HepG2 (cell line): Measurements from ENCODE around the gene C22orf39. TPM values are rescaled to one million over a fixed set of nuclear protein-coding genes. Genes with fewer than 3 reads are reported as not detected.

Source experiments
- ATAC-seq: fragments of 200-7000 bp; cut with Tn5 transposase; 3 replicates; pipeline ENCODE4 v1.9.1; 2020; ENCODE audit warnings: mild to moderate bottlenecking, moderate library complexity
- BruUV-seq: library from RNA; stranded (reverse); fragments of 400-500 nt; replicated peaks from 2 replicates; lab custom pipeline; 2021; lab: Mats Ljungman, UMichigan
- CTCF ChIA-PET: fragments of 300-600 bp; formaldehyde crosslinking; extraction: SDS; loops from one replicate; lab custom pipeline; 2021; ENCODE audit warnings: low total read pairs, inconsistent platforms, low intra/inter-chr PET ratio; lab: Yijun Ruan, JAX
- POLR2A ChIA-PET: fragments of 350-600 bp; sonication (Branson Sonifier 250); formaldehyde crosslinking; loops from one replicate; lab custom pipeline; 2020; ENCODE audit warnings: antibody characterized with exemption, inconsistent platforms; lab: Yijun Ruan, JAX
- DNase-seq: peaks from one replicate; pipeline ENCODE4 v3.0.0-alpha.2; 2015; ENCODE audit warnings: low spot score
- FAIRE-seq: peaks from 3 replicates; lab custom pipeline; 2011; peaks lifted over from hg19 to GRCh38; lab: Jason Lieb, UNC
- H2AFZ ChIP-seq: one replicate; pipeline ENCODE4 v1.6.1; 2011; ENCODE audit warnings: low read length, inconsistent platforms
- H3K27ac ChIP-seq: fragments of 300-600 bp; 3 replicates; pipeline ENCODE4 v1.8.0; 2011; ENCODE audit warnings: mixed run types, mild to moderate bottlenecking, mixed read lengths, low read length, inconsistent platforms; ENCODE audit not compliant: insufficient read depth; ENCODE audit errors: extremely low read length
- H3K27me3 ChIP-seq, 2 experiments: fragments of 200-600 bp in 1 of 2; 2 replicates in 1 of 2; 3 replicates in 1 of 2; pipeline versions ENCODE4 v1.6.0 to v1.8.0; 2011; ENCODE audit warnings: low read length in 2 of 2, mild to moderate bottlenecking in 2 of 2, moderate library complexity in 2 of 2, inconsistent platforms in 1 of 2; ENCODE audit not compliant: insufficient read depth in 2 of 2, control insufficient read depth in 1 of 2
- H3K36me3 ChIP-seq, 2 experiments: fragments of 200-600 bp in 1 of 2; replicated peaks in 1 of 2; 2 replicates in 1 of 2; 3 replicates in 1 of 2; pipeline versions ENCODE4 v1.5.1 to v1.8.0; 2011; ENCODE audit warnings: low read length in 2 of 2, inconsistent platforms in 1 of 2; ENCODE audit not compliant: insufficient read depth in 2 of 2, control insufficient read depth in 1 of 2
- H3K4me1 ChIP-seq: 2 replicates; pipeline ENCODE4 v1.5.1; 2012; ENCODE audit warnings: low read length, inconsistent platforms; ENCODE audit not compliant: insufficient read depth
- H3K4me2 ChIP-seq: 2 replicates; pipeline ENCODE4 v1.6.0; 2011; ENCODE audit warnings: low read depth, low read length, inconsistent platforms
- H3K4me3 ChIP-seq, 3 experiments: fragments of 200-600 bp in 1 of 3; sonication (generic), shearing (Covaris generic) in 1 of 3; replicated peaks in 1 of 3; 2 replicates each; pipeline ENCODE4 v1.5.1; 2011 to 2016; ENCODE audit warnings: low read length in 3 of 3, inconsistent platforms in 2 of 3, low read depth in 2 of 3, mild to moderate bottlenecking in 2 of 3, control low read depth in 1 of 3, mixed read lengths in 1 of 3; ENCODE audit not compliant: insufficient read depth in 1 of 3
- H3K79me2 ChIP-seq: one replicate; pipeline ENCODE4 v1.6.1; 2011; ENCODE audit warnings: low read length, inconsistent platforms; ENCODE audit not compliant: insufficient read depth
- H3K9ac ChIP-seq: 2 replicates; pipeline ENCODE4 v1.6.0; 2011; ENCODE audit warnings: mild to moderate bottlenecking, low read depth, low read length, inconsistent platforms; ENCODE audit not compliant: insufficient read depth
- H3K9me3 ChIP-seq: 2 replicates; pipeline ENCODE4 v1.5.1; 2012; ENCODE audit warnings: mild to moderate bottlenecking, low read length
- H4K20me1 ChIP-seq: 2 replicates; pipeline ENCODE4 v1.6.0; 2011; ENCODE audit warnings: inconsistent platforms, mild to moderate bottlenecking, low read length, moderate library complexity; ENCODE audit not compliant: insufficient read depth
- DNMT3B ChIP-seq: conservative IDR thresholded peaks from 2 replicates; pipeline ENCODE4 v1.6.1; 2016; ENCODE audit warnings: missing biosample characterization, control low read depth
- NFYC ChIP-seq: IDR thresholded peaks from 2 replicates; pipeline ENCODE4 v1.6.1; 2016; ENCODE audit warnings: missing genetic modification reagents, missing compliant biosample characterization
- RBM22 ChIP-seq: fragments of 200-400 bp; formaldehyde crosslinking; optimal IDR thresholded peaks from 2 replicates; pipeline ENCODE3; 2017; ENCODE audit warnings: mild to moderate bottlenecking, low read length, moderate library complexity
- TBX3 ChIP-seq: fragments of 450-650 bp; IDR thresholded peaks from 2 replicates; pipeline ENCODE4 v1.6.1; 2017; ENCODE audit warnings: antibody characterized with exemption, mild to moderate bottlenecking, inconsistent platforms, borderline replicate concordance
- ZNF629 ChIP-seq: sonication (generic); formaldehyde crosslinking; conservative IDR thresholded peaks from 2 replicates; pipeline ENCODE4 v1.5.0; 2020; ENCODE audit warnings: missing genetic modification reagents
- WGBS: methylation state at CpG from one replicate; pipeline ENCODE4 v1.1.6; 2017; ENCODE audit warnings: low lambda C conversion rate; 5-methylcytosine and 5-hydroxymethylcytosine counted together
- in situ Hi-C: cut with HindIII; loops from 2 replicates; pipeline ENCODE4 v1.10.0; 2017; ENCODE audit warnings: low pct_unique_long_range_greater_than_20kb; ENCODE audit not compliant: extremely low pct_ligation_motif_present
- intact Hi-C: fragments of 100-400 bp; cut with micrococcal nuclease; formaldehyde crosslinking; loops from one replicate; pipeline ENCODE4 v1.10.0; 2022; ENCODE audit not compliant: unreplicated experiment
- polyA plus RNA-seq, 8 experiments: library from polyadenylated mRNA; depleted of rRNA in 3 of 8; stranded (reverse) in 7 of 8; unstranded in 1 of 8; fragments of >200 nt; fragmentation: Illumina TruSeq in 4 of 8; extraction: Trizol in 4 of 8; gene quantifications; 2 replicates each; pipeline versions ENCODE4 v1.2.1 to v1.2.3, GENCODE V29; 2011 to 2016; ENCODE audit warnings: low read depth in 4 of 8, missing spikeins in 1 of 8, mixed read lengths in 1 of 8; ENCODE audit not compliant: insufficient read depth in 1 of 8
- total RNA-seq, 5 experiments: library from RNA; depleted of rRNA; stranded (reverse); fragments of >200 nt; fragmentation: Illumina TruSeq; extraction: Trizol; gene quantifications; 2 replicates each; pipeline ENCODE4 v1.2.3, GENCODE V29; 2016; ENCODE audit warnings: low read depth in 1 of 5
- TF ChIP-seq, protein P1 (sequence below): IDR thresholded peaks from 2 replicates; pipeline ENCODE4 v1.6.1; 2016; ENCODE audit warnings: mild to moderate bottlenecking, missing biosample characterization, missing genetic modification reagents

Gene C22orf39
- total and polyA plus RNA-seq, 2 of the 13 experiments (the other 11 are each of a cell fraction or from before 2014, with no cell fraction given): 23.4 to 26.4 TPM

DNA sequence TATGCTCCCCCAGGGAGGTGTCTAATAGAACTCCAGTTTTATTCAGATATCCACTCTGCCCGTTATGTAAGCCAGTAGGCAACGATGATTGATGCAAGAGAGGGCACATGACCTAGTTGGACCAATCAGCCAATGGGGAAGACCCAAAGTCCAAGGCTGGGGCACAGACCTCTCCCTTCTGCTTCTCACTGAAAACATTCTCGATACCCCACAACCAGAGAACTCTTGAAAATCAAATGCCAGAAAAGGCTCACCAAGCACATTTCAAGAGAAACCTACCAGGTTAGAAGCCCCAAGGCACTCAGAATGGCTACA, 23.4 kb downstream of the C22orf39 start (continued):
- TF ChIP-seq, protein P1, sequence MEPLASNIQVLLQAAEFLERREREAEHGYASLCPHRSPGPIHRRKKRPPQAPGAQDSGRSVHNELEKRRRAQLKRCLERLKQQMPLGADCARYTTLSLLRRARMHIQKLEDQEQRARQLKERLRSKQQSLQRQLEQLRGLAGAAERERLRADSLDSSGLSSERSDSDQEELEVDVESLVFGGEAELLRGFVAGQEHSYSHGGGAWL: no peak
- peak; percentile 68 for TF ChIP-seq NFYC (CRISPR knock-in tag)
- TF ChIP-seq, all 625 proteins: peak for 7

DNA sequence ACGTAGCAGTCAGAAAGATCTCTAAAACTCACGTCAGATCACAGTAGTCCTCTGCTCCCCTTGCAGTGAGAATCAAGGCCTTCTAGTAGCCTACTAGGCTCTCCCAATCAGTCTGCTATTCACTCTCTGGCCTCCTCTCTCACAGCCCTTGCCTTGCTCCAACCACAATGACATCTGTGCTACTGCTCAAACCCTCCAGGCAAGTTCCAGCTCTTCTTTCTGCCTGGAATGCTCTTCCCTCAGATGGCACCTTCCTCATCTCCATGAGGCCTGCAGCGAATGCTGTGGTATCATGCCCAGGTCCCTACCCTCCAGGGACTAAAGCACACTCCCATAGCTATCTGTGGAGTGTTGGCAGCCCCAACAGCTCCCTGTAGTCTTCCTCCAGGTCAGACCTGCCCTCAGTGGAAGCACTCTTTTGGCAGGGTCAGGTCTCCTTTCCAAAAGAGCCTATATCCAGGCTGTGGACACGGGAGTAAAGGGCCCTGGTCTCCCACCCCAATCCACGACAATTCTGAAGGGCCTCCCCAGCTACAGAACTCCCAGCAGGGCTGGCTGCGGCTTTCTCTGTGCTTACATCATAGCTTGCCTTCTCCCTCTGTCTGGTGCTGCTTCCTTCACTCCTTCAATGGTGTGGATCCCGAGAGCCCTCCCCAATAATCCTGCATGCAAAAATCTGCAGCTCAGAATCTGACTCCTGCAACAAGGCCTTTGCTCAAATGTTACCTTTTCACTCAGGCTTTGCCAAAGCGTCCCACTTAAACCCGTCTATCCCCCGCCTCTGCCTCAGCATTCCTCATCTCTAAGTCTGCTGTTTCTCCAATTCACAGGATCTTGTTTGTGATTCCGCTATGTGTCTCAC, 24.8 kb downstream of the C22orf39 start:
- ATAC-seq (no peak), DNase-seq (no peak), FAIRE-seq (no peak)
- H3K9me3 ChIP-seq: no peaks in the 10 kb centered on the region
- in situ Hi-C loops: no loop called here
- no peaks in the 10 kb centered on the region; a peak in 1 of 5 replicates for H3K27me3 ChIP-seq
- peak; percentile 17 for TF ChIP-seq RBM22
- no peak for TF ChIP-seq DNMT3B (CRISPR knock-in tag)
- no peak for TF ChIP-seq TBX3
- no peak for TF ChIP-seq ZNF629 (CRISPR knock-in tag)
- H3K79me2 ChIP-seq: peaks cover 96% of the 10 kb centered on the region
- H2AFZ ChIP-seq: no peak overlapping the region
- H3K36me3 ChIP-seq: peaks cover 6 to 45% of the 10 kb centered on the region in 2 experiments; a peak in 3 of 5 replicates
- H4K20me1 ChIP-seq: peaks cover 66% of the 10 kb centered on the region
- 92% methylated on average over 10 of the region's 11 CpGs for WGBS
- H3K4me1 ChIP-seq: peaks cover 59% of the 10 kb centered on the region
- intact Hi-C loops: no loop called here
- no peak overlapping the region for H3K9ac ChIP-seq
- H3K4me2 ChIP-seq: no peak overlapping the region
- ChIA-PET POLR2A (no interaction called here), CTCF (no interaction called here)
- peak overlapping the region; percentile 18 for H3K27ac ChIP-seq
- no peak overlapping the region for H3K4me3 ChIP-seq
- no TSS peak for BruUV-seq
